PC-3 (cell line): ENCODE data around the gene PACSIN2. TPM values are rescaled to one million over a fixed set of nuclear protein-coding genes. Genes with fewer than 3 reads are reported as not detected.
A peak's percentile ranks its signal among the peaks of the same experiment; 100 is the strongest.

Source experiments
- ATAC-seq: fragments of 200-7000 bp; cut with Tn5 transposase; 2 replicates; pipeline ENCODE4 v1.9.1; 2020; ENCODE audit warnings: mild to moderate bottlenecking, moderate library complexity
- BruUV-seq: library from RNA; stranded (reverse); fragments of 400-500 nt; replicated peaks from 2 replicates; lab custom pipeline; 2021; lab: Mats Ljungman, UMichigan
- CTCF ChIA-PET: fragments of 300-600 bp; sonication (Branson Sonifier 250); formaldehyde crosslinking; loops from one replicate; lab custom pipeline; 2022; ENCODE audit warnings: antibody characterized with exemption; lab: Charles Lee
- POLR2A ChIA-PET: fragments of 300-600 bp; sonication (Branson Sonifier 250); formaldehyde crosslinking; loops from one replicate; lab custom pipeline; 2022; ENCODE audit warnings: antibody characterized with exemption; ENCODE audit not compliant: unreplicated experiment; lab: Charles Lee
- DNase-seq: peaks from one replicate; pipeline ENCODE4 v3.0.0-alpha.2; 2015
- H2AFZ ChIP-seq: fragments of 300-600 bp; sonication (generic); 2 replicates; pipeline ENCODE4 v1.6.0; 2016; ENCODE audit warnings: antibody characterized with exemption, low read length
- H3F3A ChIP-seq: fragments of 300-600 bp; sonication (generic); one replicate; pipeline ENCODE4 v1.6.0; 2017; ENCODE audit warnings: antibody characterized with exemption, low read length, control low read depth, mild to moderate bottlenecking; ENCODE audit not compliant: unreplicated experiment
- H3K27ac ChIP-seq: fragments of 300-600 bp; sonication (generic); 2 replicates; pipeline ENCODE4 v1.5.1; 2016; ENCODE audit warnings: mild to moderate bottlenecking, low read length
- H3K27me3 ChIP-seq: fragments of 300-600 bp; sonication (generic); 2 replicates; pipeline ENCODE4 v1.6.1; 2016; ENCODE audit warnings: low read length, mixed read lengths
- H3K36me3 ChIP-seq: fragments of 300-600 bp; sonication (generic); 2 replicates; pipeline ENCODE4 v1.6.1; 2016; ENCODE audit warnings: low read depth, mixed run types, low read length, mixed read lengths
- H3K4me1 ChIP-seq: fragments of 300-600 bp; sonication (generic); 2 replicates; pipeline ENCODE4 v1.5.1; 2016; ENCODE audit warnings: low read length; ENCODE audit not compliant: insufficient read depth
- H3K4me2 ChIP-seq: fragments of 300-600 bp; sonication (generic); 2 replicates; pipeline ENCODE4 v1.6.0; 2016; ENCODE audit warnings: low read length
- H3K4me3 ChIP-seq: fragments of 300-600 bp; sonication (generic); 2 replicates; pipeline ENCODE4 v1.5.1; 2016; ENCODE audit warnings: mild to moderate bottlenecking, low read length, mixed read lengths
- H3K79me2 ChIP-seq: fragments of 300-600 bp; sonication (generic); 2 replicates; pipeline ENCODE4 v1.6.1; 2017; ENCODE audit warnings: low read length, mixed read lengths
- H3K9ac ChIP-seq: fragments of 300-600 bp; sonication (generic); 2 replicates; pipeline ENCODE4 v1.6.0; 2016; ENCODE audit warnings: mild to moderate bottlenecking, low read length
- H3K9me2 ChIP-seq: fragments of 300-600 bp; sonication (generic); replicated peaks from 2 replicates; pipeline ENCODE4 v1.6.1; 2016; ENCODE audit warnings: mixed run types, low read length, mixed read lengths
- H3K9me3 ChIP-seq: fragments of 300-600 bp; sonication (generic); 2 replicates; pipeline ENCODE4 v1.6.1; 2016; ENCODE audit warnings: low read length, mixed read lengths
- H4K20me1 ChIP-seq: fragments of 300-600 bp; sonication (generic); 2 replicates; pipeline ENCODE4 v1.6.1; 2016; ENCODE audit warnings: low read length, mixed read lengths
- CTCF ChIP-seq: fragments of 300-600 bp; sonication (generic); conservative IDR thresholded peaks from 2 replicates; pipeline ENCODE4 v1.5.1; 2017; ENCODE audit warnings: antibody characterized with exemption, low read depth, mild to moderate bottlenecking, low read length
- EZH2 ChIP-seq: fragments of 300-600 bp; sonication (generic); IDR thresholded peaks from one replicate; pipeline ENCODE4 v1.6.1; 2017; ENCODE audit warnings: antibody characterized with exemption, mild to moderate bottlenecking, low read length; ENCODE audit not compliant: unreplicated experiment
- EZH2phosphoT487 ChIP-seq: fragments of 300-600 bp; sonication (generic); IDR thresholded peaks from 2 replicates; pipeline ENCODE4 v1.6.1; 2018; ENCODE audit warnings: mild to moderate bottlenecking, antibody characterized with exemption, low read length, borderline replicate concordance
- intact Hi-C: fragments of 100-400 bp; cut with micrococcal nuclease; formaldehyde crosslinking; loops from 2 replicates; pipeline ENCODE4 v1.9.0; 2023
- total RNA-seq: library from RNA; depleted of rRNA; stranded (reverse); fragments of >200 nt; gene quantifications from 2 replicates; pipeline ENCODE4 v1.2.3, GENCODE V29; 2014

Gene PACSIN2
- total RNA-seq, 1 experiment from 2014 or later: 25.7 TPM

- TSS peak; percentile 21 for BruUV-seq
- peak overlapping the region; percentile 57 for H3K4me2 ChIP-seq
- H4K20me1 ChIP-seq: peaks cover 2% of the 10 kb centered on the region; the same call in 1 of the 2 replicates
- TF ChIP-seq CTCF: no peak
- TF ChIP-seq EZH2: no peak
- no peak for TF ChIP-seq EZH2phosphoT487
- no peak for ATAC-seq
- H3K4me1 ChIP-seq: peaks cover 21% of the 10 kb centered on the region
- ChIA-PET CTCF (no interaction called here), POLR2A (no interaction called here)
- intact Hi-C loops: no loop called here
- no peaks in the 10 kb centered on the region for H3K36me3 ChIP-seq
- H3K79me2 ChIP-seq: peaks cover 62% of the 10 kb centered on the region
- DNase-seq: peak; percentile 30
- no peaks in the 10 kb centered on the region for H3K9me3 ChIP-seq
- no peaks in the 10 kb centered on the region for H3F3A ChIP-seq
- no peaks in the 10 kb centered on the region for H3K27me3 ChIP-seq
- H2AFZ ChIP-seq: no peak overlapping the region
- H3K9me2 ChIP-seq: no peaks in the 10 kb centered on the region
- H3K9ac ChIP-seq: no peak overlapping the region
- no peak overlapping the region for H3K4me3 ChIP-seq
- peak overlapping the region; percentile 26 for H3K27ac ChIP-seq
Measured at GRCh38 chr22:42969348-42969975, 45.5 kb downstream of the PACSIN2 start.

- ATAC-seq (no peak), DNase-seq (no peak)
- no peak overlapping the region for H3K4me2 ChIP-seq
- peaks cover 52% of the 10 kb centered on the region for H3K79me2 ChIP-seq
- no peaks in the 10 kb centered on the region for H3K9me2 ChIP-seq
- H4K20me1 ChIP-seq: no peaks in the 10 kb centered on the region; the same call in 1 of the 2 replicates
- H2AFZ ChIP-seq: no peak overlapping the region
- H3K27me3 ChIP-seq: no peaks in the 10 kb centered on the region
- H3K4me3 ChIP-seq: no peak overlapping the region
- no peak overlapping the region for H3K27ac ChIP-seq
- ChIA-PET POLR2A (no interaction called here), CTCF (no interaction called here)
- no peak for TF ChIP-seq EZH2phosphoT487
- TF ChIP-seq EZH2: no peak
- no peak for TF ChIP-seq CTCF
- H3K4me1 ChIP-seq: peaks cover 21% of the 10 kb centered on the region
- no peaks in the 10 kb centered on the region for H3K36me3 ChIP-seq
- no peaks in the 10 kb centered on the region for H3F3A ChIP-seq
- BruUV-seq: no TSS peak
- intact Hi-C loops: no loop called here
- no peak overlapping the region for H3K9ac ChIP-seq
- H3K9me3 ChIP-seq: no peaks in the 10 kb centered on the region
Measured at GRCh38 chr22:42967933-42968332, 47.0 kb downstream of the PACSIN2 start.

GRCh38 chr22:42967005-42967404, 47.9 kb downstream of the PACSIN2 start:
- Histone ChIP-seq H3K9me2 (no peaks in the 10 kb centered on the region), H3K9ac (no peak overlapping the region), H3K27ac (no peak overlapping the region), H3K4me3 (no peak overlapping the region), H2AFZ (no peak overlapping the region), H3K27me3 (no peaks in the 10 kb centered on the region), H3K4me1 (peaks cover 21% of the 10 kb centered on the region), H3K36me3 (no peaks in the 10 kb centered on the region), H3F3A (no peaks in the 10 kb centered on the region), H4K20me1 (no peaks in the 10 kb centered on the region; the same call in 1 of the 2 replicates), H3K9me3 (no peaks in the 10 kb centered on the region), H3K79me2 (peaks cover 52% of the 10 kb centered on the region), H3K4me2 (no peak overlapping the region)
- ChIA-PET CTCF (no interaction called here), POLR2A (no interaction called here)
- no peak for ATAC-seq
- no TSS peak for BruUV-seq
- intact Hi-C loops: no loop called here
- TF ChIP-seq EZH2: no peak
- TF ChIP-seq EZH2phosphoT487: no peak
- TF ChIP-seq CTCF: no peak
- DNase-seq: no peak
